Small intestine (tissue), 7 donors: ENCODE results near the gene EPM2A. TPM values are rescaled to one million over a fixed set of nuclear protein-coding genes. Genes with fewer than 3 reads are reported as not detected.

Experiments used
- DNase-seq, 2 donors: peaks; one replicate each; pipeline versions ENCODE4 v3.0.0 to v3.0.0-alpha.2; 2013
- FAIRE-seq: peaks from 2 replicates; lab custom pipeline; 2012; peaks lifted over from hg19 to GRCh38; lab: Jason Lieb, UNC
- H3K27ac ChIP-seq, 3 donors: one replicate each; pipeline ENCODE4 v1.5.1; 2013; ENCODE audit warnings: low read length in 2 of 3, mild to moderate bottlenecking in 2 of 3, control low read depth in 1 of 3, inconsistent platforms in 1 of 3, low read depth in 1 of 3, moderate library complexity in 1 of 3
- H3K27me3 ChIP-seq, 3 donors: one replicate each; pipeline ENCODE4 v1.6.1; 2013; ENCODE audit warnings: low read length in 3 of 3, inconsistent platforms in 1 of 3; ENCODE audit not compliant: control insufficient read depth in 3 of 3, insufficient read depth in 3 of 3
- H3K36me3 ChIP-seq, 3 donors: one replicate each; pipeline ENCODE4 v1.6.1; 2013; ENCODE audit warnings: low read length in 3 of 3, inconsistent platforms in 1 of 3, low read depth in 1 of 3, mild to moderate bottlenecking in 1 of 3, moderate library complexity in 1 of 3; ENCODE audit not compliant: control insufficient read depth in 3 of 3, insufficient read depth in 2 of 3
- H3K4me1 ChIP-seq, 3 donors: one replicate each; pipeline ENCODE4 v1.6.1; 2013; ENCODE audit warnings: low read length in 2 of 3, inconsistent platforms in 1 of 3, low read depth in 1 of 3, mild to moderate bottlenecking in 1 of 3, moderate library complexity in 1 of 3; ENCODE audit not compliant: control insufficient read depth in 3 of 3, insufficient read depth in 2 of 3
- H3K4me3 ChIP-seq, 3 donors: one replicate each; pipeline ENCODE4 v1.5.1; 2013; ENCODE audit warnings: low read length in 3 of 3, control low read depth in 1 of 3, inconsistent platforms in 1 of 3, low read depth in 1 of 3, mild to moderate bottlenecking in 1 of 3, moderate library complexity in 1 of 3
- H3K9me3 ChIP-seq, 2 donors: one replicate each; pipeline ENCODE4 v1.6.1; 2013; ENCODE audit warnings: low read depth in 1 of 2, low read length in 1 of 2; ENCODE audit not compliant: control insufficient read depth in 2 of 2, insufficient read depth in 1 of 2
- WGBS, 3 donors: extraction: QIAGEN DNeasy Blood & Tissue Kit; methylation state at CpG; one replicate each; pipeline ENCODE4 v1.1.7; 2013; 5-methylcytosine and 5-hydroxymethylcytosine counted together
- polyA plus RNA-seq, 4 donors: library from polyadenylated mRNA; stranded (reverse) in 3 of 4; unstranded in 1 of 4; fragments of 200-250 nt in 3 of 4; fragments of 120-200 nt in 1 of 4; gene quantifications; one replicate each; pipeline versions ENCODE4 v1.2.1 to v1.2.3, GENCODE V29; 2013
- donor health status: healthy with polysubstance abuse.
- donor health status: control.
- donor health status: control.
- donor health status: Bipolar disorder and iron deficiency.
- donor health status: healthy.

Gene EPM2A
- polyA plus RNA-seq, 4 donors: 1.8 to 6.5 (median 2.6) TPM

- no peak for FAIRE-seq
These were observed 131.9 kb downstream of the EPM2A start for GRCh38 chr6:145603424-145603833.

DNA sequence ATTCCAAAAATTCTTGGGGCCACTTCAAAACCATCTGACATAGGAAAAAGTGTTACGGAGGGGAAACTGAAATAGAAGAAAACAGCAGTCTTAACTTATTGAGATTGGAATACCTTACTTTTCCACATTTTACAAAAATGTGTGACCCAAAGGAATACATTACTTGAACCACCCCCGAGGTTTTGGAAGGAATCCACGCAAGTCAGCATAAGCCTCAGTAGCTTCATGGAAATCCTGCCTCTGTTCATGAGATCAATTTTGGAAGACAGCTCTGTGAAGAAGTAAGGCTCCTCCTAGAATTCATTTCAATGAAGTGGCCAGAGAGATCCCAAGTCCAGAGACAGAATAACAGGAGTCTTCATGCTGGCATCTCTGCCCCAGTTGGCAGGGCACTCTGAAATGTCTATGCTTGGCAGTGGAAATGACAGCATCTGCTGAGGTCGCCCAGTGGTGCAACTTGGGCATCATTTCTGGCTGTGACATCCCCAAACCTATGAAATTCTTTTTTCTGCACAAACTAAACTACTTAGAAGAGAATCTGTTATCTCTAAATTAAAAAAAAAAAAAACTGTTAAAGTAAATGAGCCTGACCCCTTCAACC lies 132.5 kb downstream of the EPM2A start:
- 86 to 96% (median 88%) methylated on average over 4 of the region's 4 CpGs for WGBS, 3 donors
- no peak for FAIRE-seq

More at GRCh38 chr6:145603424-145603833, 131.9 kb downstream of the EPM2A start:
- H3K27me3 ChIP-seq: no peaks in the 10 kb centered on the region
- no peak overlapping the region for H3K27ac ChIP-seq
- no peaks in the 10 kb centered on the region for H3K4me1 ChIP-seq
- no peaks in the 10 kb centered on the region for H3K9me3 ChIP-seq
- no peaks in the 10 kb centered on the region for H3K36me3 ChIP-seq
- H3K4me3 ChIP-seq: no peak overlapping the region
- no peak for DNase-seq

DNA sequence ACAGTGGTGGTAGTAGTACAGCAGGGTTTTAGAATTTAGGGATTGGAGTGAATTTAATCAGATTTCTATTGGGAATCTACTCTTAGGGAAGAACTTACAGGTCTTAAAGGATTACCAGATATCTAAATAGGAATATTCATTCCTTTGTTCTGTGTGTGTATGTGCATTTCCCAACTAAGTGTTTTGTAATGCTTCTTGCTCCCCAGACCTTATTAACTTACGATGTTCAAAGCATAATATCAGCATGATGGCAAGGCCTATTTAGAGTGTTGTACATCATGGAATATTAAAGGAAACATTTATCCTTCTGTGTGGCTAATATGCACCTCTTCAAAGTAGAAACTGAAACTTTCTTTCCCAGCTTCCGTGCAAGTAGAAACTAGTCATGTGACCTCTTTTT lies 133.9 kb downstream of the EPM2A start:
- no peak for DNase-seq
- 74 to 87% (median 77%) methylated on average over 2 of the region's 2 CpGs for WGBS, 3 donors
- H3K27ac ChIP-seq: no peak overlapping the region
- no peaks in the 10 kb centered on the region for H3K36me3 ChIP-seq
- FAIRE-seq: no peak
- H3K4me3 ChIP-seq: no peak overlapping the region
- H3K27me3 ChIP-seq: no peaks in the 10 kb centered on the region
- no peaks in the 10 kb centered on the region for H3K4me1 ChIP-seq
- no peaks in the 10 kb centered on the region for H3K9me3 ChIP-seq

More for the DNA sequence above, 132.5 kb downstream of the EPM2A start:
- no peaks in the 10 kb centered on the region for H3K27me3 ChIP-seq
- no peaks in the 10 kb centered on the region for H3K9me3 ChIP-seq
- DNase-seq: no peak
- no peak overlapping the region for H3K27ac ChIP-seq
- no peaks in the 10 kb centered on the region for H3K36me3 ChIP-seq
- H3K4me3 ChIP-seq: no peak overlapping the region
- H3K4me1 ChIP-seq: no peaks in the 10 kb centered on the region

DNA sequence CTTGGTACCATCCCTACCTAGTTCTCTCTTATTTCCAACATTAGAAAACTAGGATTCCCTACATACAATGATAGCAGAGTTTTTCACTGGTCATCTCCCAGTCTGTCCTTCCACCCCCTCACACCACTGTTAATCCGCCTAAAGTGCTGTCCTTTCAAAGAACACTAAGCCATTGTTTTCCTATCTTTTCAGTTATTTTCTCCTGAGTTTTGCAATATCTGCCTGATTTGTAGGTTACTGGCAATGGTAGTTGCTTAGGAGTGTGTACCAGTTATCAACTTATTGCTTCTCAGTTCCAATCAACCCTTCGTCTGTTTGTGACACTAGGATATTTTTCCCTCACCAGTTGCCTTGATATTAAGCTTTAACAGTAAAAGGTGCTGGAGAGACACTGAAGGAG lies 135.0 kb downstream of the EPM2A start:
- H3K27me3 ChIP-seq: no peaks in the 10 kb centered on the region
- no peaks in the 10 kb centered on the region for H3K9me3 ChIP-seq
- H3K4me1 ChIP-seq: no peaks in the 10 kb centered on the region
- FAIRE-seq: no peak
- no peak overlapping the region for H3K4me3 ChIP-seq
- DNase-seq: no peak
- no peaks in the 10 kb centered on the region for H3K36me3 ChIP-seq
- WGBS, 3 donors: 78 to 84% (median 79%) methylated on average over 2 of the region's 2 CpGs
- no peak overlapping the region for H3K27ac ChIP-seq

DNA sequence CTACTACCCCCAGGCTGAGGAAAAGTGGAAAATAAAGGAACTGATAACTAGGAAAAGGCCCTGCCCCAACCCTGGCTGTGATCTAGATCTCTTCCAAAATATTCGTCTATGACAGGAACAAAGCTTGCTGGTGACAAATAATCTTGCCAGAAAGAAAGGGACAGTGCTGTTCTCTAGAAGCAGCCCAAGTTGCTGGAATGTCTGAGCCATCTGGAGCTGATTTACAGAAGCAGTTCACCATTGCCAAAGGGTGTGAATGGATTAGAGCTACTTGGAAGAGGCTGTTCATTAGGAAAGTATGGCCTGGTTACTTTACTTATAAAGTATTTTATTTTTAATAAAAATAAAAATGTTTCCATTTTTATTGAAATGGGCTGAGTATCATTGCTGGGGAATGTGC lies 146.3 kb downstream of the EPM2A start:
- Histone ChIP-seq H3K27me3 (no peaks in the 10 kb centered on the region), H3K36me3 (no peaks in the 10 kb centered on the region), H3K27ac (no peak overlapping the region), H3K9me3 (peaks cover 0 to 8% of the 10 kb centered on the region in 2 donors), H3K4me1 (no peaks in the 10 kb centered on the region), H3K4me3 (no peak overlapping the region)
- WGBS, 3 donors: 68 to 74% (median 73%) methylated on average over 1 of the region's 1 CpG
- DNase-seq (no peak), FAIRE-seq (no peak)

DNA sequence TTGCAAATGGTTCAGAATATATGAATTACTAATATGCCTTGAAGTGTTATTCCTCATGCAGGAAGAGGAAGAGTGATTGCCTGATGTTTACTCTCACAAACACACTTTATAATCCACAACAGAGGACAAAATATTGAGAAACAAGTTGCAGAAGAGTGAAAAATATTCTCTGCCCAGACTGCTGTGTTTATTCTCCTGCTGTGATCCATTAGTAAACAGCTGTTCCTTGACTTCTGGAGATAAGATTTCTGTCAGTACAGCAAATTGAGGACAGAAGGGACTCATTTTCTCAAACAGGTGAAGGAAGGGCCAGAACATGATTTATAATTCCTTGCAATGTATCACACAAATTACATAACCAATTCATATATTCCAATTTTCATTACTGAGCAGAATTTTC lies 148.0 kb downstream of the EPM2A start:
- Histone ChIP-seq H3K27ac (no peak overlapping the region), H3K4me3 (no peak overlapping the region), H3K36me3 (no peaks in the 10 kb centered on the region), H3K27me3 (no peaks in the 10 kb centered on the region), H3K9me3 (peaks cover 0 to 13% of the 10 kb centered on the region in 2 donors), H3K4me1 (no peaks in the 10 kb centered on the region)
- FAIRE-seq (no peak), DNase-seq (no peak)

GRCh38 chr6:145583753-145584152 lies 151.6 kb downstream of the EPM2A start:
- FAIRE-seq (no peak), DNase-seq (no peak)
- H3K27me3 ChIP-seq: no peaks in the 10 kb centered on the region
- no peak overlapping the region for H3K4me3 ChIP-seq
- H3K4me1 ChIP-seq: no peaks in the 10 kb centered on the region
- H3K36me3 ChIP-seq: no peaks in the 10 kb centered on the region
- H3K27ac ChIP-seq: no peak overlapping the region
- WGBS, 3 donors: 62 to 89% (median 63%) methylated on average over 3 of the region's 3 CpGs
- H3K9me3 ChIP-seq: peaks cover 0 to 13% of the 10 kb centered on the region in 2 donors
